Stimulated activated CD4-positive, alpha-beta T cell treated with anti-CD3 and anti-CD28 coated beads, Interleukin-2, amount 100 ng/mL, for 24 hours (primary cell): ENCODE measurements around the gene HID1.
A peak's percentile ranks its signal among the peaks of the same experiment; 100 is the strongest.

Source experiments
- DNase-seq, 2 donors: peaks; one replicate each; pipeline ENCODE4 v3.0.0-alpha.2; 2020

HID1 gene

GRCh38 chr17:74946641-74947040, 25.9 kb downstream of the HID1 start:
- DNase-seq: no peak

- DNase-seq: no peak
These were observed 27.0 kb downstream of the HID1 start for GRCh38 chr17:74945543-74945942.

- DNase-seq: no peak
These were observed 28.6 kb downstream of the HID1 start for GRCh38 chr17:74943808-74944522.

- DNase-seq: no peak
These were observed 31.3 kb downstream of the HID1 start for GRCh38 chr17:74941128-74941725.

- no peak for DNase-seq
These were observed 33.0 kb downstream of the HID1 start for GRCh38 chr17:74939534-74939933.

GRCh38 chr17:74938194-74938950, 34.2 kb downstream of the HID1 start:
- DNase-seq: no peak

GRCh38 chr17:74937064-74938051, 35.2 kb downstream of the HID1 start:
- no peak for DNase-seq

GRCh38 chr17:74936470-74936799, 36.1 kb downstream of the HID1 start:
- no peak for DNase-seq

- no peak for DNase-seq
These were observed 36.7 kb downstream of the HID1 start, which contains the start of gene OTOP3 for GRCh38 chr17:74935585-74936469. TSS of gene OTOP3 (plus strand) at chr17:74935898. CDS start at chr17:74935922, 24 bp downstream.

- DNase-seq: no peak
These were observed 37.5 kb downstream of the HID1 start for GRCh38 chr17:74935048-74935447.

GRCh38 chr17:74930535-74931036, 42.0 kb downstream of the HID1 start:
- no peak for DNase-seq

GRCh38 chr17:74928786-74929185, 43.8 kb downstream of the HID1 start:
- no peak for DNase-seq

GRCh38 chr17:74925242-74925641, 47.3 kb downstream of the HID1 start:
- DNase-seq: no peak

- DNase-seq: no peak
These were observed 48.2 kb downstream of the HID1 start, which contains the start of gene OTOP2 for GRCh38 chr17:74924250-74924948. TSS of gene OTOP2 (plus strand) at chr17:74924273. CDS start at chr17:74924633, 360 bp downstream.

- peak; percentile 79 to 85 for DNase-seq
These were observed 48.9 kb downstream of the HID1 start for GRCh38 chr17:74923538-74924249.

GRCh38 chr17:74922694-74923537, 49.6 kb downstream of the HID1 start, which contains the start of gene USH1G:
TSS of gene USH1G (minus strand) at chr17:74923255. CDS start at chr17:74923073, 182 bp downstream.
- DNase-seq: peak in 1 of 2 donors; percentile 19

- no peak for DNase-seq
These were observed 50.4 kb downstream of the HID1 start for GRCh38 chr17:74922172-74922571.

- DNase-seq: no peak
These were observed 50.8 kb downstream of the HID1 start for GRCh38 chr17:74921769-74922168.
